Measurements from ENCODE around the gene WNT2. TPM values are rescaled to one million over a fixed set of nuclear protein-coding genes. Genes with fewer than 3 reads are reported as not detected.

WNT2 gene
- total RNA-seq (2012; rRNA removed) (1.4 and 1.8 TPM in 2 replicates), polyA plus RNA-seq (2012; rRNA removed) (1.5 and 1.9 TPM in 2 replicates), Bru-seq, nascent RNA (percentile 54 among the genes with signal in this experiment), BruChase-seq, experiment 1, labeled RNA remaining after a 6-hour chase (percentile 55 among the genes with signal in this experiment), BruChase-seq, experiment 2, labeled RNA remaining after a 2-hour chase (percentile 49 among the genes with signal in this experiment)
- polyA plus RNA-seq (2012; cell fraction: cytosol; rRNA removed), result 1.6 and 2.5 TPM in 2 replicates
- 0.81 and 1.7 TPM in 2 replicates for polyA plus RNA-seq (2012; cell fraction: nucleus; rRNA removed; ENCODE audit: low replicate concordance)
- long read RNA-seq, transcript WNT2-201 (5 exons, 2,907 nt), result major isoform, 34 of 37 reads
- long read RNA-seq, partial matches to known transcripts, result 1 of 37 reads
- long read RNA-seq, other reads (novel, unspliced or antisense), result 2 of 37 reads

- peaks cover 30% of the 10 kb centered on the region for H3K27me3 ChIP-seq (ENCODE audit: control insufficient read depth, insufficient read depth, low read length)
- TF ChIP-seq NFE2L2 (IDR thresholded peaks at IDR 0.05; ENCODE audit: low read depth, low read length) (no peak), MAZ (IDR thresholded peaks at IDR 0.05; ENCODE audit: borderline replicate concordance, low read depth, low read length) (no peak)
- no peak within 1 kb of the TSS for H3K56ac ChIP-seq (ENCODE audit: extremely low read depth, insufficient read depth, low read length)
- H2BK120ac ChIP-seq (ENCODE audit: low read depth, low read length), result peak within 1 kb of the TSS; percentile 90
- POLR2A ChIA-PET (ENCODE audit: unreplicated experiment), result no interaction called here
- no TSS peak for BruUV-seq (replicated peaks)
- H3K9me3 ChIP-seq (ENCODE audit: control insufficient read depth, insufficient read depth, low read length), result peaks cover 6% of the 10 kb centered on the region; the same call in 1 of the 2 replicates
- peak within 1 kb of the TSS; percentile 19 to 78; a peak in 1 of 4 replicates for H4K8ac ChIP-seq (ENCODE audit: low read depth in 2 of 2, low read length in 2 of 2)
- H3K14ac ChIP-seq (replicated peaks; ENCODE audit: low read depth, low read length), result 0 out of 2 replicates have a peak within 1 kb of the TSS, but pooled peaks have one; percentile 42
- ATAC-seq (ENCODE audit: low read depth) (peak; percentile 25), DNase-seq (peak; percentile 7)
- in situ Hi-C loops (cut with MboI; ENCODE audit: low sequenced_read_pairs), result no loop called here
- H3K4me3 ChIP-seq (ENCODE audit: insufficient read depth, low read depth, low read length), result peak within 1 kb of the TSS; percentile 45
- no peaks in the 10 kb centered on the region for H3K79me1 ChIP-seq (ENCODE audit: low read depth in 1 of 2, low read length in 2 of 2)
- H2AFZ ChIP-seq (replicated peaks; ENCODE audit: low read length, poor library complexity), result peak within 1 kb of the TSS; percentile 94
- H3K27ac ChIP-seq (ENCODE audit: insufficient read depth, low read length), result peak within 1 kb of the TSS; percentile 8; the same call in 1 of the 2 replicates
- peak within 1 kb of the TSS; percentile 83 for H3K4me2 ChIP-seq (ENCODE audit: low read depth, low read length)
- H2AK9ac ChIP-seq (replicated peaks; ENCODE audit: low read depth, low read length, poor library complexity), result peak within 1 kb of the TSS; percentile 91
- peak within 1 kb of the TSS; percentile 41 for H4K91ac ChIP-seq (ENCODE audit: insufficient read depth, low read depth, low read length)
- peak within 1 kb of the TSS; percentile 56; the same call in 1 of the 2 replicates for H2BK20ac ChIP-seq (ENCODE audit: low read depth, low read length)
- 0 out of 2 replicates have a peak, but pooled peaks cover 2% of the 10 kb centered on the region for H3K9me1 ChIP-seq (ENCODE audit: insufficient read depth, low read length)
- peak within 1 kb of the TSS; percentile 51; the same call in 1 of the 2 replicates for H3K9ac ChIP-seq (ENCODE audit: low read depth, low read length)
- H3K23ac ChIP-seq (ENCODE audit: low read depth, low read length), result peak within 1 kb of the TSS; percentile 68
- WGBS, 2 experiments (ENCODE audit: extremely low coverage in 2 of 2, insufficient read length in 1 of 2), result 2% methylated on average over 20 of the region's 60 CpGs; no CpG with 5 or more reads in 1 of the 2 experiments
- CTCF ChIA-PET, result interaction anchor here (0.6 kb wide), 1 partner anchor 76 kb away, joined by 3 read pairs; no protein-coding TSS in a partner anchor
- intact Hi-C loops (cut with micrococcal nuclease), result loop anchor here (5.0 kb wide), 2 partner anchors 39 to 51 kb away; no protein-coding TSS in a partner anchor
- peak within 1 kb of the TSS; percentile 20; the same call in 1 of the 2 replicates for H2AK5ac ChIP-seq (ENCODE audit: low read depth, low read length)
- dilution Hi-C loops (cut with HindIII; ENCODE audit: low sequenced_read_pairs, unreplicated experiment), result no loop called here
- no peaks in the 10 kb centered on the region for H4K20me1 ChIP-seq (ENCODE audit: insufficient read depth, low read length)
- peak within 1 kb of the TSS; percentile 79 for H3K4ac ChIP-seq (ENCODE audit: low read depth, low read length)
- no peak within 1 kb of the TSS for H2BK15ac ChIP-seq (ENCODE audit: low read depth, low read length)
- H3K36me3 ChIP-seq (ENCODE audit: control insufficient read depth, insufficient read depth, low read length), result peaks cover 6% of the 10 kb centered on the region; the same call in 1 of the 2 replicates
- no peak within 1 kb of the TSS for H2BK5ac ChIP-seq (ENCODE audit: low read depth, low read length, poor library complexity, severe bottlenecking)
- H4K5ac ChIP-seq (ENCODE audit: low read depth, low read length), result peak within 1 kb of the TSS; percentile 49; the same call in 1 of the 2 replicates
- peaks cover 7% of the 10 kb centered on the region; the same call in 1 of the 2 replicates for H3K4me1 ChIP-seq (ENCODE audit: control insufficient read depth, insufficient read depth, low read length)
- peak within 1 kb of the TSS; percentile 42; the same call in 1 of the 2 replicates for H3K18ac ChIP-seq (ENCODE audit: low read depth, low read length)
Observed at GRCh38 chr7:117322741-117323304, at the start of gene WNT2. WNT2 (minus strand) TSS chr7:117323058; CDS start chr7:117322989, 69 bp downstream.
